OCI-LY1 (cell line): ENCODE data around the gene TCF23.

Experiments used
- H2AFZ ChIP-seq: fragments of 200-600 bp; sonication (generic), shearing (Covaris generic); 2 replicates; pipeline ENCODE4 v1.6.0; 2014; ENCODE audit warnings: antibody characterized with exemption, mild to moderate bottlenecking, low read length
- H3F3A ChIP-seq: fragments of 200-600 bp; sonication (generic), shearing (Covaris generic); 2 replicates; pipeline ENCODE4 v1.6.0; 2014; ENCODE audit warnings: mild to moderate bottlenecking, antibody characterized with exemption, low read length, moderate library complexity; ENCODE audit not compliant: insufficient read depth
- H3K27ac ChIP-seq: fragments of 200-600 bp; sonication (generic); 2 replicates; pipeline ENCODE4 v1.5.1; 2014; ENCODE audit warnings: low read length, mixed run types, mild to moderate bottlenecking, low read depth; ENCODE audit not compliant: poor library complexity, severe bottlenecking
- H3K27me3 ChIP-seq: fragments of 200-600 bp; sonication (generic); 2 replicates; pipeline ENCODE4 v1.6.0; 2014; ENCODE audit warnings: antibody characterized with exemption, mild to moderate bottlenecking, low read length, moderate library complexity; ENCODE audit not compliant: insufficient read depth
- H3K36me3 ChIP-seq: fragments of 200-600 bp; sonication (generic); 2 replicates; pipeline ENCODE4 v1.6.1; 2014; ENCODE audit warnings: mild to moderate bottlenecking, antibody characterized with exemption, low read length, moderate library complexity, mixed read lengths; ENCODE audit not compliant: insufficient read depth
- H3K4me1 ChIP-seq: fragments of 200-600 bp; sonication (generic); 2 replicates; pipeline ENCODE4 v1.5.1; 2014; ENCODE audit warnings: mild to moderate bottlenecking, low read length, moderate library complexity; ENCODE audit not compliant: insufficient read depth, severe bottlenecking
- H3K4me2 ChIP-seq: fragments of 200-600 bp; sonication (generic), shearing (Covaris generic); 2 replicates; pipeline ENCODE4 v1.6.1; 2014; ENCODE audit warnings: low read length
- H3K4me3 ChIP-seq: fragments of 200-600 bp; sonication (generic); 2 replicates; pipeline ENCODE4 v1.5.1; 2014; ENCODE audit warnings: low read length, low read depth, mild to moderate bottlenecking, mixed read lengths; ENCODE audit not compliant: poor library complexity, severe bottlenecking
- H3K79me2 ChIP-seq: fragments of 200-600 bp; shearing (Covaris generic); 2 replicates; pipeline ENCODE4 v1.6.1; 2016; ENCODE audit warnings: mixed run types, low read length, mixed read lengths; ENCODE audit not compliant: insufficient read depth
- H3K9ac ChIP-seq: fragments of 200-600 bp; sonication (generic), shearing (Covaris generic); 2 replicates; pipeline ENCODE4 v1.6.1; 2014; ENCODE audit warnings: mild to moderate bottlenecking, low read length, mixed read lengths
- H3K9me2 ChIP-seq: fragments of 200-600 bp; sonication (generic), shearing (Covaris generic); 2 replicates; pipeline ENCODE4 v1.6.1; 2014; ENCODE audit warnings: low read depth, mild to moderate bottlenecking, low read length, mixed read lengths
- H3K9me3 ChIP-seq: fragments of 200-600 bp; shearing (Covaris generic); 2 replicates; pipeline ENCODE4 v1.6.1; 2014; ENCODE audit warnings: low read length, mixed read lengths
- H4K20me1 ChIP-seq: fragments of 200-600 bp; sonication (generic), shearing (Covaris generic); 2 replicates; pipeline ENCODE4 v1.6.0; 2016; ENCODE audit warnings: mild to moderate bottlenecking, low read length; ENCODE audit not compliant: insufficient read depth
- EZH2 ChIP-seq: fragments of 200-600 bp; sonication (generic), shearing (Covaris generic); IDR thresholded peaks from 2 replicates; pipeline ENCODE4 v1.8.0; 2017; ENCODE audit warnings: borderline replicate concordance, mixed run types, mild to moderate bottlenecking, antibody characterized with exemption, low read length, moderate library complexity, mixed read lengths
- TF ChIP-seq, protein P1 (sequence below): fragments of 200-600 bp; sonication (generic), shearing (Covaris generic); IDR thresholded peaks from 2 replicates; pipeline ENCODE4 v1.5.1; 2017; ENCODE audit warnings: mild to moderate bottlenecking, antibody characterized with exemption, low read length, moderate library complexity, mixed read lengths

The TCF23 gene

DNA sequence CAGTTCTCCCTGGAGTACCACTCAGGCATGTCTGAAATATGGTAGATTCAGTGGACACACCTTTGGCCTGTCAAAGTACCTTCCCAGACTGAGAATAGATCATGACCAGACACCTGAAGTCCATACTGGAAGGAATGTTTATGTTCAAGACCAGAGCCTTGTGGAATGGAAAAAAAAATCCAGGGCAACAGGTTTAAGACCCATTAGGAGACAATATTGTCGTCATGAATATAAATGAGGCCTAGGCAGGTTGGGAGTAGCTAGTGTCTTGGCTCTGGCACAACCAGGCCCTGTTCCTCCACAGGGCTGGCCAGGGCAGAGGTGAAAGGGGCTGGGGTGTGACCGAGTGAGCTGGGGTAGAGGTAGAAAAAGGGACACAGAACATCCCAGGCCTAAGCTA, 49.8 kb downstream of the TCF23 start:
- H3F3A ChIP-seq, result no peaks in the 10 kb centered on the region
- no peaks in the 10 kb centered on the region for H3K79me2 ChIP-seq
- no peak overlapping the region for H2AFZ ChIP-seq
- H3K36me3 ChIP-seq, result peaks cover 34% of the 10 kb centered on the region
- H4K20me1 ChIP-seq, result no peaks in the 10 kb centered on the region
- H3K27ac ChIP-seq, result no peak overlapping the region
- no peaks in the 10 kb centered on the region for H3K27me3 ChIP-seq
- H3K9me2 ChIP-seq, result no peaks in the 10 kb centered on the region
- no peak overlapping the region for H3K9ac ChIP-seq
- TF ChIP-seq, protein P1, sequence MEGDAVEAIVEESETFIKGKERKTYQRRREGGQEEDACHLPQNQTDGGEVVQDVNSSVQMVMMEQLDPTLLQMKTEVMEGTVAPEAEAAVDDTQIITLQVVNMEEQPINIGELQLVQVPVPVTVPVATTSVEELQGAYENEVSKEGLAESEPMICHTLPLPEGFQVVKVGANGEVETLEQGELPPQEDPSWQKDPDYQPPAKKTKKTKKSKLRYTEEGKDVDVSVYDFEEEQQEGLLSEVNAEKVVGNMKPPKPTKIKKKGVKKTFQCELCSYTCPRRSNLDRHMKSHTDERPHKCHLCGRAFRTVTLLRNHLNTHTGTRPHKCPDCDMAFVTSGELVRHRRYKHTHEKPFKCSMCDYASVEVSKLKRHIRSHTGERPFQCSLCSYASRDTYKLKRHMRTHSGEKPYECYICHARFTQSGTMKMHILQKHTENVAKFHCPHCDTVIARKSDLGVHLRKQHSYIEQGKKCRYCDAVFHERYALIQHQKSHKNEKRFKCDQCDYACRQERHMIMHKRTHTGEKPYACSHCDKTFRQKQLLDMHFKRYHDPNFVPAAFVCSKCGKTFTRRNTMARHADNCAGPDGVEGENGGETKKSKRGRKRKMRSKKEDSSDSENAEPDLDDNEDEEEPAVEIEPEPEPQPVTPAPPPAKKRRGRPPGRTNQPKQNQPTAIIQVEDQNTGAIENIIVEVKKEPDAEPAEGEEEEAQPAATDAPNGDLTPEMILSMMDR, result no peak
- TF ChIP-seq EZH2, result no peak
- peaks cover 3% of the 10 kb centered on the region for H3K4me1 ChIP-seq
- no peak overlapping the region for H3K4me3 ChIP-seq
- H3K9me3 ChIP-seq, result no peaks in the 10 kb centered on the region
- H3K4me2 ChIP-seq, result no peak overlapping the region

DNA sequence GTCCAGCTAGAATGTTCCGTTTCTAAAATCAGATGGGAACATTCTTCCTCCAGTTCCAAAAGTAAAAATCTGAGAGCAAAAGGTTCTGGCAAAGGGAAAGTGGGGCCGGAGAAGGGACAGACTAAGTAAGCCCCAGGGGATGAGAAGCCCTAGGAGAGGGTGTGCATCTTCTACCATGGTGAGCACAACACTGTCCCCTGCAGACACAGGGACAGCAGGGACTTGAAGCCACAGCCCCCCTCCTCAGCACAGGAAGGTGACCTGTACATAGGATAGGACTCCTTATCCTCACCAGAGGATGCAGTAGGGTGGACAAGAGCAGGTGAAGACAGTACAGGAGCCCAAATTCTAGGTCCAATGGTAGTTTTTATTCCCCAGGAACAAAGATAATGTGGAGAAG, 50.4 kb downstream of the TCF23 start:
- Histone ChIP-seq H3K4me1 (no peaks in the 10 kb centered on the region), H3K9me2 (no peaks in the 10 kb centered on the region), H3K4me2 (no peak overlapping the region), H2AFZ (no peak overlapping the region), H3K36me3 (peaks cover 40% of the 10 kb centered on the region), H3K9ac (no peak overlapping the region), H3K9me3 (no peaks in the 10 kb centered on the region), H3K27me3 (no peaks in the 10 kb centered on the region), H3K79me2 (no peaks in the 10 kb centered on the region), H3K27ac (no peak overlapping the region), H4K20me1 (no peaks in the 10 kb centered on the region), H3K4me3 (no peak overlapping the region), H3F3A (no peaks in the 10 kb centered on the region)
- TF ChIP-seq, protein P1, result no peak
- TF ChIP-seq EZH2, result no peak

DNA sequence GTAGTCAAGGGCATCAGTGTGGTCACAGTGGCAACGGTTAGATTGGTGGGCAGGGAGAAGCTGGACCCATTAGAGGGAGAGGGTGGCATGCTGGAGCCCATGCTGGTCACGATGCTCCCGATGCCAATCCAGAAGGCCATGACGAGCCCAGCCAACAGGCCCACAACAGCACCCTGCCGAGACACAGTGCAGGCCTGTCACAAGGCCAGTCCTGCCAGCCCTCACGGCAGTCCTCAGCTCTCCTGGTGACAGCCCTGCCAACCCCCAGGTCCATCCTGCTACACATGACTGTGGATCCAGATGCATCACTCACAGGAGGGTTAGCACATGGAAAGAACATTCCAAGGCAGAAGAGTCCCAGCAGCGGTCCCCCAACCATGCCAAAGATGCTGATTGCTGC, 52.9 kb downstream of the TCF23 start:
- H3K4me2 ChIP-seq, result no peak overlapping the region
- H4K20me1 ChIP-seq, result no peaks in the 10 kb centered on the region
- no peak overlapping the region for H3K9ac ChIP-seq
- no peak for TF ChIP-seq EZH2
- TF ChIP-seq, protein P1, result no peak
- H3F3A ChIP-seq, result no peaks in the 10 kb centered on the region
- no peak overlapping the region for H3K27ac ChIP-seq
- H3K36me3 ChIP-seq, result peaks cover 63% of the 10 kb centered on the region
- no peak overlapping the region for H3K4me3 ChIP-seq
- no peak overlapping the region for H2AFZ ChIP-seq
- H3K27me3 ChIP-seq, result no peaks in the 10 kb centered on the region
- no peaks in the 10 kb centered on the region for H3K9me3 ChIP-seq
- H3K4me1 ChIP-seq, result no peaks in the 10 kb centered on the region
- H3K79me2 ChIP-seq, result no peaks in the 10 kb centered on the region
- no peaks in the 10 kb centered on the region for H3K9me2 ChIP-seq
